HepG2 (cell line): ENCODE results near the gene FYB1. TPM values are rescaled to one million over a fixed set of nuclear protein-coding genes. Genes with fewer than 3 reads are reported as not detected.

Experiments
- ATF7-NPFF ChIP-seq: sonication (generic); formaldehyde crosslinking; IDR thresholded peaks from 2 replicates; pipeline ENCODE4 v1.8.1; 2023; ENCODE audit warnings: mild to moderate bottlenecking, low read depth, missing genetic modification reagents, moderate library complexity
- BCL6 ChIP-seq: IDR thresholded peaks from 2 replicates; pipeline ENCODE4 v1.6.1; 2016; ENCODE audit warnings: missing genetic modification reagents, missing compliant biosample characterization
- BORCS8-MEF2B ChIP-seq: sonication (generic); formaldehyde crosslinking; IDR thresholded peaks from 2 replicates; pipeline ENCODE4 v1.8.0; 2022; ENCODE audit warnings: mild to moderate bottlenecking, missing genetic modification reagents
- CENPX ChIP-seq: sonication (generic); formaldehyde crosslinking; IDR thresholded peaks from 2 replicates; pipeline ENCODE4 v1.9.0; 2021; ENCODE audit warnings: mild to moderate bottlenecking, missing genetic modification reagents, moderate library complexity
- FOXA3 ChIP-seq: IDR thresholded peaks from 2 replicates; pipeline ENCODE4 v1.6.1; 2016; ENCODE audit warnings: missing genetic modification reagents, missing compliant biosample characterization
- FOXO1 ChIP-seq: sonication (generic); formaldehyde crosslinking; IDR thresholded peaks from 2 replicates; pipeline ENCODE4 v1.4.0; 2020; ENCODE audit warnings: missing genetic modification reagents
- GATAD2A ChIP-seq: IDR thresholded peaks from 2 replicates; pipeline ENCODE4 v1.6.1; 2016
- KDM3A ChIP-seq: IDR thresholded peaks from 2 replicates; pipeline ENCODE4 v1.6.1; 2018; ENCODE audit warnings: low read depth, missing compliant biosample characterization
- KLF13 ChIP-seq: sonication (generic); formaldehyde crosslinking; IDR thresholded peaks from 2 replicates; pipeline ENCODE4 v1.4.0; 2020; ENCODE audit warnings: mild to moderate bottlenecking, missing genetic modification reagents
- MLLT10 ChIP-seq: sonication (generic); formaldehyde crosslinking; IDR thresholded peaks from 2 replicates; pipeline ENCODE4 v1.4.0; 2020; ENCODE audit warnings: missing genetic modification reagents
- MYC ChIP-seq: sonication (generic); formaldehyde crosslinking; IDR thresholded peaks from 2 replicates; pipeline ENCODE4 v1.9.0; 2021; ENCODE audit warnings: missing genetic modification reagents, borderline replicate concordance
- NCOA2 ChIP-seq: sonication (generic); formaldehyde crosslinking; IDR thresholded peaks from 2 replicates; pipeline ENCODE4 v1.8.0; 2022; ENCODE audit warnings: inconsistent platforms
- NR2F2 ChIP-seq: IDR thresholded peaks from 2 replicates; pipeline ENCODE4 v1.6.1; 2012; ENCODE audit warnings: low read depth, inconsistent platforms, borderline replicate concordance
- RXRB ChIP-seq: IDR thresholded peaks from 2 replicates; pipeline ENCODE4 v1.6.1; 2016; ENCODE audit warnings: borderline replicate concordance, missing genetic modification reagents, missing compliant biosample characterization
- SOX5 ChIP-seq: IDR thresholded peaks from 2 replicates; pipeline ENCODE4 v1.6.1; 2016; ENCODE audit warnings: borderline replicate concordance
- SOX6 ChIP-seq, 2 experiments: fragments of 450-650 bp in 1 of 2; sonication (generic) in 1 of 2; formaldehyde crosslinking in 1 of 2; IDR thresholded peaks; 2 replicates each; pipeline versions ENCODE4 v1.4.0 to v1.6.1; 2017 to 2020; ENCODE audit warnings: antibody characterized with exemption in 1 of 2, mild to moderate bottlenecking in 1 of 2, missing genetic modification reagents in 1 of 2
- SP5 ChIP-seq: IDR thresholded peaks from 2 replicates; pipeline ENCODE4 v1.6.1; 2016; ENCODE audit warnings: low read depth, borderline replicate concordance
- SRY ChIP-seq: sonication (generic); formaldehyde crosslinking; IDR thresholded peaks from 2 replicates; pipeline ENCODE4 v1.8.0; 2022; ENCODE audit warnings: mild to moderate bottlenecking, missing genetic modification reagents
- TCF12 ChIP-seq, 2 experiments: fragments of 450-650 bp in 1 of 2; sonication (generic) in 1 of 2; formaldehyde crosslinking in 1 of 2; IDR thresholded peaks; 2 replicates each; pipeline versions ENCODE4 v1.6.1 to v1.8.0; 2017 to 2022; ENCODE audit warnings: antibody characterized with exemption in 1 of 2, mild to moderate bottlenecking in 1 of 2, missing genetic modification reagents in 1 of 2, moderate library complexity in 1 of 2
- TGIF2 ChIP-seq: IDR thresholded peaks from 2 replicates; pipeline ENCODE4 v1.6.1; 2016; ENCODE audit warnings: control low read depth, missing compliant biosample characterization
- THAP11 ChIP-seq: IDR thresholded peaks from 2 replicates; pipeline ENCODE4 v1.6.1; 2016; ENCODE audit warnings: missing biosample characterization, missing genetic modification reagents
- ZFP36L1 ChIP-seq: sonication (generic); formaldehyde crosslinking; IDR thresholded peaks from 2 replicates; pipeline ENCODE4 v1.8.0; 2022; ENCODE audit warnings: mild to moderate bottlenecking, missing genetic modification reagents, moderate library complexity
- ZNF317 ChIP-seq: sonication (generic); formaldehyde crosslinking; IDR thresholded peaks from 2 replicates; pipeline ENCODE4 v1.5.0; 2020; ENCODE audit warnings: mild to moderate bottlenecking, missing genetic modification reagents
- ZNF709 ChIP-seq: sonication (generic); formaldehyde crosslinking; IDR thresholded peaks from 2 replicates; pipeline ENCODE4 v1.5.0; 2020; ENCODE audit warnings: mild to moderate bottlenecking, missing genetic modification reagents
- ZNF777 ChIP-seq: sonication (generic); formaldehyde crosslinking; IDR thresholded peaks from 2 replicates; pipeline ENCODE4 v1.4.0; 2020; ENCODE audit warnings: missing genetic modification reagents
- ZSCAN9 ChIP-seq: IDR thresholded peaks from 2 replicates; pipeline ENCODE4 v1.6.1; 2016; ENCODE audit warnings: borderline replicate concordance
- polyA plus RNA-seq, 8 experiments: library from polyadenylated mRNA; depleted of rRNA in 3 of 8; stranded (reverse) in 7 of 8; unstranded in 1 of 8; fragments of >200 nt; fragmentation: Illumina TruSeq in 4 of 8; extraction: Trizol in 4 of 8; gene quantifications; 2 replicates each; pipeline versions ENCODE4 v1.2.1 to v1.2.3, GENCODE V29; 2011 to 2016; ENCODE audit warnings: low read depth in 4 of 8, missing spikeins in 1 of 8, mixed read lengths in 1 of 8; ENCODE audit not compliant: insufficient read depth in 1 of 8
- total RNA-seq, 5 experiments: library from RNA; depleted of rRNA; stranded (reverse); fragments of >200 nt; fragmentation: Illumina TruSeq; extraction: Trizol; gene quantifications; 2 replicates each; pipeline ENCODE4 v1.2.3, GENCODE V29; 2016; ENCODE audit warnings: low read depth in 1 of 5
- TF ChIP-seq, protein P1 (sequence below): sonication (generic); formaldehyde crosslinking; IDR thresholded peaks from 2 replicates; pipeline ENCODE4 v1.8.0; 2022; ENCODE audit warnings: low read depth, missing genetic modification reagents
- TF ChIP-seq, protein P2 (sequence below): sonication (generic); formaldehyde crosslinking; IDR thresholded peaks from 2 replicates; pipeline ENCODE4 v1.4.0; 2020; ENCODE audit warnings: missing genetic modification reagents
- TF ChIP-seq, protein P3 (sequence below): sonication (generic); formaldehyde crosslinking; IDR thresholded peaks from 2 replicates; pipeline ENCODE4 v1.5.1; 2020; ENCODE audit warnings: missing genetic modification reagents, mild to moderate bottlenecking, borderline replicate concordance

FYB1 gene
- total and polyA plus RNA-seq, 2 of the 13 experiments (the other 11 are each of a cell fraction or from before 2014, with no cell fraction given) = 0.03 TPM; not detected in 1

DNA sequence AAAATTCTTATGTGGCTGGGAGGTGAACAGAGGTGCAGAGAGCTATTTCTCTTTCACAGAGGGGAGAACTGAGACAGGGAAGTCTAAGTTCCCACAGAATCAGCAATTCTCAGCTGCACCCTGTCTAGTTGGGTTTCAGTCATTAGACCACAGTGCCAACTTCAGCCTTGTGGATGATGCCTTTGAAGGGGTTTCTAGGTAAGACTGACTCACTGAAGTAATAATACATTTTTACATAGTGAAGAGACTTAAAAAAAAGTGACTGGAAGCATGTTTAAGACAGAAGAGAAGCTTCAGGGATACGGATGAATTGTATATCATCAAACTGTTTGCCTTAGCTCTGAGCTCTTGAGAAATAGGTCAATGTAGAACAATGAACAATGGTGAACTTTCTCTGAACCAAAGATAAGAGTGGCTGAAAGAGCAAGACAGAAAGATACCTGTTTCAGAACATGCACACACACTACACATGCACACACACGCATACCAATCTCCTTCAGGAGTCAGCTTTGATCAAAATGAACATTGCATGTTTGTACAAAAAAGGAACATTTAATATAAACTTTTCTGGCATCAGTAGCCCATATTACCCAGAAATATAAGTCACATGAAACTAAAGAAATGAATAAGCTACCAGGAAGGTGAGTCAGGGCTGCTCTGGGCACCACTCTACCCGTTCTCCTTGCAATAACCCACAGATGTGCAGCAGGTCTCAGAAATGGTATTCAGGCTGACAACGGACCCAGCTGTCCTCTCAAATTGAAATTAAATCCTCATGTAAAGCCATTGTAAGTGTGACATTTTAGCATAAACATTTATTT is 12.6 kb upstream of the FYB1 start (continued):
- TF ChIP-seq TCF12 (IDR thresholded peaks at IDR 0.05) = no peak
- TF ChIP-seq TCF12 (CRISPR knock-in tag; IDR thresholded peaks at IDR 0.05) = no peak
- TF ChIP-seq, protein P1, sequence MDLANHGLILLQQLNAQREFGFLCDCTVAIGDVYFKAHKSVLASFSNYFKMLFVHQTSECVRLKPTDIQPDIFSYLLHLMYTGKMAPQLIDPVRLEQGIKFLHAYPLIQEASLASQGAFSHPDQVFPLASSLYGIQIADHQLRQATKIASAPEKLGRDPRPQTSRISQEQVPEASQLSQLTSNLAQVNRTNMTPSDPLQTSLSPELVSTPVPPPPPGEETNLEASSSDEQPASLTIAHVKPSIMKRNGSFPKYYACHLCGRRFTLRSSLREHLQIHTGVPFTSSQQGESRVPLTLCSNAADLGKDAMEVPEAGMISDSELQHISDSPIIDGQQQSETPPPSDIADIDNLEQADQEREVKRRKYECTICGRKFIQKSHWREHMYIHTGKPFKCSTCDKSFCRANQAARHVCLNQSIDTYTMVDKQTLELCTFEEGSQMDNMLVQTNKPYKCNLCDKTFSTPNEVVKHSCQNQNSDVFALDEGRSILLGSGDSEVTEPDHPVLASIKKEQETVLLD = no peak
- peak; percentile 52; the same call in 1 of the 2 replicates for TF ChIP-seq FOXA3
- no peak for TF ChIP-seq ZFP36L1
- no peak for TF ChIP-seq SRY (CRISPR knock-in tag)
- peak; percentile 68 for TF ChIP-seq BCL6
- no peak for TF ChIP-seq ATF7-NPFF (CRISPR knock-in tag)
- TF ChIP-seq BORCS8-MEF2B (CRISPR knock-in tag) = no peak
- peak; percentile 86 for TF ChIP-seq NR2F2
- TF ChIP-seq THAP11 (CRISPR knock-in tag) = 0 out of 2 replicates have a peak, but pooled peaks have one; percentile 26
- TF ChIP-seq, protein P2, sequence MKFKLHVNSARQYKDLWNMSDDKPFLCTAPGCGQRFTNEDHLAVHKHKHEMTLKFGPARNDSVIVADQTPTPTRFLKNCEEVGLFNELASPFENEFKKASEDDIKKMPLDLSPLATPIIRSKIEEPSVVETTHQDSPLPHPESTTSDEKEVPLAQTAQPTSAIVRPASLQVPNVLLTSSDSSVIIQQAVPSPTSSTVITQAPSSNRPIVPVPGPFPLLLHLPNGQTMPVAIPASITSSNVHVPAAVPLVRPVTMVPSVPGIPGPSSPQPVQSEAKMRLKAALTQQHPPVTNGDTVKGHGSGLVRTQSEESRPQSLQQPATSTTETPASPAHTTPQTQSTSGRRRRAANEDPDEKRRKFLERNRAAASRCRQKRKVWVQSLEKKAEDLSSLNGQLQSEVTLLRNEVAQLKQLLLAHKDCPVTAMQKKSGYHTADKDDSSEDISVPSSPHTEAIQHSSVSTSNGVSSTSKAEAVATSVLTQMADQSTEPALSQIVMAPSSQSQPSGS (CRISPR knock-in tag) = no peak
- 0 out of 2 replicates have a peak, but pooled peaks have one; percentile 19 for TF ChIP-seq RXRB
- no peak for TF ChIP-seq ZNF317 (CRISPR knock-in tag)
- TF ChIP-seq NCOA2 = peak; percentile 64
- TF ChIP-seq SOX6 (IDR thresholded peaks at IDR 0.05) = no peak
- peak; percentile 97 for TF ChIP-seq SOX6 (CRISPR knock-in tag; IDR thresholded peaks at IDR 0.05)
- TF ChIP-seq CENPX (CRISPR knock-in tag) = no peak
- no peak for TF ChIP-seq KLF13 (CRISPR knock-in tag)
- TF ChIP-seq, protein P3, sequence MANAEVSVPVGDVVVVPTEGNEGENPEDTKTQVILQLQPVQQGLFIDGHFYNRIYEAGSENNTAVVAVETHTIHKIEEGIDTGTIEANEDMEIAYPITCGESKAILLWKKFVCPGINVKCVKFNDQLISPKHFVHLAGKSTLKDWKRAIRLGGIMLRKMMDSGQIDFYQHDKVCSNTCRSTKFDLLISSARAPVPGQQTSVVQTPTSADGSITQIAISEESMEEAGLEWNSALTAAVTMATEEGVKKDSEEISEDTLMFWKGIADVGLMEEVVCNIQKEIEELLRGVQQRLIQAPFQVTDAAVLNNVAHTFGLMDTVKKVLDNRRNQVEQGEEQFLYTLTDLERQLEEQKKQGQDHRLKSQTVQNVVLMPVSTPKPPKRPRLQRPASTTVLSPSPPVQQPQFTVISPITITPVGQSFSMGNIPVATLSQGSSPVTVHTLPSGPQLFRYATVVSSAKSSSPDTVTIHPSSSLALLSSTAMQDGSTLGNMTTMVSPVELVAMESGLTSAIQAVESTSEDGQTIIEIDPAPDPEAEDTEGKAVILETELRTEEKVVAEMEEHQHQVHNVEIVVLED (CRISPR knock-in tag) = no peak
- no peak for TF ChIP-seq ZNF709 (CRISPR knock-in tag)
- TF ChIP-seq FOXO1 (CRISPR knock-in tag) = no peak
- no peak for TF ChIP-seq KDM3A (CRISPR knock-in tag)
- peak; percentile 78 for TF ChIP-seq GATAD2A
- TF ChIP-seq MLLT10 (CRISPR knock-in tag) = no peak
- TF ChIP-seq ZNF777 (CRISPR knock-in tag) = no peak
- TF ChIP-seq ZSCAN9 (CRISPR knock-in tag) = no peak
- TF ChIP-seq SP5 (CRISPR knock-in tag) = no peak
- TF ChIP-seq SOX5 (CRISPR knock-in tag) = peak; percentile 100
- TF ChIP-seq TGIF2 (CRISPR knock-in tag) = no peak
- TF ChIP-seq MYC = no peak
